ENCODE data around the gene NBAS.
A peak's percentile ranks its signal among the peaks of the same experiment; 100 is the strongest.

NBAS gene

GRCh38 chr2:15364561-15364960 is 196.6 kb downstream of the NBAS start:
- Mint-ChIP-seq H3K4me1 (ENCODE audit: low read depth) (peaks cover 11% of the 10 kb centered on the region), H3K36me3 (ENCODE audit: low read depth) (peaks cover 45% of the 10 kb centered on the region), H3K27ac (peak overlapping the region; percentile 72), H3K27me3 (no peaks in the 10 kb centered on the region), H3K4me3 (no peak overlapping the region), H3K9me3 (no peaks in the 10 kb centered on the region)
- intact Hi-C loops (cut with micrococcal nuclease): no loop called here

GRCh38 chr2:15363734-15364133 is 197.4 kb downstream of the NBAS start:
- Mint-ChIP-seq H3K36me3 (ENCODE audit: low read depth) (peaks cover 45% of the 10 kb centered on the region), H3K27me3 (no peaks in the 10 kb centered on the region), H3K4me3 (no peak overlapping the region), H3K4me1 (ENCODE audit: low read depth) (peaks cover 11% of the 10 kb centered on the region), H3K9me3 (no peaks in the 10 kb centered on the region), H3K27ac (peak overlapping the region; percentile 72)
- intact Hi-C loops (cut with micrococcal nuclease): no loop called here

DNA sequence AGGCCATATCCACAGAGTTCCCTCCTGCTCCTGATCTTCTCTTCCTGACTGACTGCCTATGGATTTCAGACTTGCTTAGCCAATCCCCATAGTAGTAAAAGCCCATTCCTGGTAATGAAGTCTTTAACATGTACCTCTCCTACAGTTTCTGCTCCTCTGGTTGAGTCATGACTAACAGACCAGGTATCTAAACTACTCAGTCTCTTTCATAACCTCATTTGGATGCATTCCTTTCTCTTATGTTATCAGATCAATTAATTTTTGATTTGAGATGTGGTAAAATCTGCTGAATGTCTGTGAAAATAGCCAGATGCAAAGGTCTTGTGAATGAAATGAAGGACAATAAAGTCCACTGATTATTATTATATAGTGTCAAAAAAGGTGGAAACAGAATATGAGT is 198.0 kb downstream of the NBAS start:
- intact Hi-C loops (cut with micrococcal nuclease): no loop called here
- peaks cover 11% of the 10 kb centered on the region for H3K4me1 Mint-ChIP-seq (ENCODE audit: low read depth)
- H3K4me3 Mint-ChIP-seq: no peak overlapping the region
- H3K9me3 Mint-ChIP-seq: no peaks in the 10 kb centered on the region
- H3K36me3 Mint-ChIP-seq (ENCODE audit: low read depth): peaks cover 51% of the 10 kb centered on the region
- H3K27me3 Mint-ChIP-seq: no peaks in the 10 kb centered on the region
- H3K27ac Mint-ChIP-seq: peak overlapping the region; percentile 72

DNA sequence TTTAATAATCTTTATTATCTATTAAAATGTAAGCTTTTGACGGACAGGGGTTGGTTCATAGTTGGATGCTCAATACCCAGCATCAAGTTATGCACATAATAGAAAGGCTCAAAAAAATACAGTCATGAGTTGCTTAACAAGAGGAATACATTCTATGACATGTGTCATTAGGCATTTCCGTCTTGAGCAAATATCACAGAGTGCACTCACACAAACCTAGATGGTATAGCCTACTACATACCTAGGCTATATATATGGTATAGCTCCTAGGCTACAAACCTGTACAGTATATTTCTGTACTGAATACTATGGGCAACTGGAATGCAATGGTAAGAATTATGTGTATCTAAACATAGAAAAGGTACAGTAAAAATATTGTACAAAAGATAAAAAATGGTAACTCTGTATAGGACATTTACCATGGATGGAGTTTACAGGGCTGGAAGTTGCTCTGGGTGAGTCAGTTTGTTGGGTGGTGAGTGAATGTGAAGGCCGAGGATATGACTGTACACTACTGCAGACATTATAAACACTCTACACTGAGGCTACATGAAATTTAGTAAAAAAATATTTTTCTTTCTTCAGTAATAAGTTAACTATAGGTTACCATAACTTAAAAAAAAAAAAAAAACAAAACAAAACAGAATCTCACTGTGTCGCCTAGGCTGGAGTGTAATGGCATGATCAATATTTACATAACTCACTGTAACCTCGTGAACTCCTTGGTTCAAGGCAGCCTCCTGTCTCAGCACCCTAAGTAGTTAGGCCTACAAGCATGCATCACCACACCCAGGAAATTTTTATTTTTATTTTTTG is 201.2 kb downstream of the NBAS start:
- Mint-ChIP-seq H3K27me3 (no peaks in the 10 kb centered on the region), H3K9me3 (no peaks in the 10 kb centered on the region), H3K4me3 (no peak overlapping the region), H3K27ac (no peak overlapping the region), H3K4me1 (ENCODE audit: low read depth) (peaks cover 11% of the 10 kb centered on the region), H3K36me3 (ENCODE audit: low read depth) (peaks cover 58% of the 10 kb centered on the region)
- intact Hi-C loops (cut with micrococcal nuclease): no loop called here

DNA sequence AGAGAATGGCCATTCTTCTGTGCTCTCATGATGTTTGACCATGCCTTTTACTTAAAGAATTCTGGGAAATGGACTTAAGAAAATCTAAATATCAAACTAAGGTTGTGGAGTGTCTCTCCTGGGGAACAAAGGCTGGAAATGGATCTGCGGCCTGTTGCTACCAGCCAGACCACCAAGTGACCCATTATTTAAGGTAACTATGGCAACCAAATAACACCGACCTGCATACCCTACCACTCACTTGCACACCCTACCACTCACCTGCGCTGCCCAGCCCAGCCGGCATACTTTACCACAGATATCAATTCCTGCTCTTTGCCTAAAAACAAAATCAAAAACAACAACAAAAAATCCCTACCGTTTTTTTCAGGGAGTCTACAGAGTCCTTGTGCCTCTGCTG is 203.2 kb downstream of the NBAS start:
- H3K4me1 Mint-ChIP-seq (ENCODE audit: low read depth): peaks cover 2% of the 10 kb centered on the region
- H3K27ac Mint-ChIP-seq: no peak overlapping the region
- no peaks in the 10 kb centered on the region for H3K27me3 Mint-ChIP-seq
- intact Hi-C loops (cut with micrococcal nuclease): no loop called here
- no peaks in the 10 kb centered on the region for H3K9me3 Mint-ChIP-seq
- peaks cover 59% of the 10 kb centered on the region for H3K36me3 Mint-ChIP-seq (ENCODE audit: low read depth)
- H3K4me3 Mint-ChIP-seq: no peak overlapping the region

GRCh38 chr2:15357186-15357585 is 203.9 kb downstream of the NBAS start:
- intact Hi-C loops (cut with micrococcal nuclease): no loop called here
- Mint-ChIP-seq H3K36me3 (ENCODE audit: low read depth) (peaks cover 66% of the 10 kb centered on the region), H3K4me3 (no peak overlapping the region), H3K9me3 (no peaks in the 10 kb centered on the region), H3K27ac (no peak overlapping the region), H3K4me1 (ENCODE audit: low read depth) (no peaks in the 10 kb centered on the region), H3K27me3 (no peaks in the 10 kb centered on the region)

GRCh38 chr2:15355386-15355785 is 205.7 kb downstream of the NBAS start:
- H3K9me3 Mint-ChIP-seq: no peaks in the 10 kb centered on the region
- H3K36me3 Mint-ChIP-seq (ENCODE audit: low read depth): peaks cover 69% of the 10 kb centered on the region
- H3K27ac Mint-ChIP-seq: no peak overlapping the region
- intact Hi-C loops (cut with micrococcal nuclease): no loop called here
- no peak overlapping the region for H3K4me3 Mint-ChIP-seq
- H3K4me1 Mint-ChIP-seq (ENCODE audit: low read depth): no peaks in the 10 kb centered on the region
- no peaks in the 10 kb centered on the region for H3K27me3 Mint-ChIP-seq

GRCh38 chr2:15354596-15355366 is 206.4 kb downstream of the NBAS start:
- Mint-ChIP-seq H3K36me3 (ENCODE audit: low read depth) (peaks cover 76% of the 10 kb centered on the region), H3K27me3 (no peaks in the 10 kb centered on the region), H3K27ac (no peak overlapping the region), H3K4me3 (no peak overlapping the region), H3K4me1 (ENCODE audit: low read depth) (no peaks in the 10 kb centered on the region), H3K9me3 (no peaks in the 10 kb centered on the region)
- intact Hi-C loops (cut with micrococcal nuclease): no loop called here

- Mint-ChIP-seq H3K27me3 (no peaks in the 10 kb centered on the region), H3K9me3 (no peaks in the 10 kb centered on the region), H3K36me3 (ENCODE audit: low read depth) (peaks cover 71% of the 10 kb centered on the region), H3K4me1 (ENCODE audit: low read depth) (peaks cover 6% of the 10 kb centered on the region), H3K4me3 (no peak overlapping the region), H3K27ac (no peak overlapping the region)
- intact Hi-C loops (cut with micrococcal nuclease): no loop called here
These were observed 208.8 kb downstream of the NBAS start for GRCh38 chr2:15352363-15352762.

- peaks cover 64% of the 10 kb centered on the region for H3K36me3 Mint-ChIP-seq (ENCODE audit: low read depth)
- intact Hi-C loops (cut with micrococcal nuclease): no loop called here
- H3K4me3 Mint-ChIP-seq: no peak overlapping the region
- no peak overlapping the region for H3K27ac Mint-ChIP-seq
- peaks cover 9% of the 10 kb centered on the region for H3K9me3 Mint-ChIP-seq
- H3K4me1 Mint-ChIP-seq (ENCODE audit: low read depth): peaks cover 6% of the 10 kb centered on the region
- H3K27me3 Mint-ChIP-seq: no peaks in the 10 kb centered on the region
These were observed 212.5 kb downstream of the NBAS start for GRCh38 chr2:15348636-15349035.

DNA sequence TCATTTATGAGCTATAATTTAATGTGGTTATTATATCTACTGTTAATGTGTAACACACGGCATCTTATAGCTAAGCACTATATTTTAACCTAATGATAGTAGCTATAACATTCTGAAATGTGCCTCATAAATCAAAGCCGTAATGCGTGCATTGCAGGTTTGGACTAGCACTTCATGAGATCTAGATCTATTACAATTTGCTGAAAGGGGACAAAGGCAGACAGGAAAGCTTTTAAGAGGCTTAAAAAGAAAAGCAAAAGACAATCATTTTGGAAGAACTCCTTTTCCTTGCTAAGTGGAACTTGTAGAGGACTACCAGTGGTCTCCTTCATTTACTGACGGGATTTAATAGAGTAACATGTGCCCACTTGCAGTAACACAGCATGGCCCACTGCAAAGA is 213.1 kb downstream of the NBAS start:
- no peaks in the 10 kb centered on the region for H3K27me3 Mint-ChIP-seq
- intact Hi-C loops (cut with micrococcal nuclease): no loop called here
- no peak overlapping the region for H3K4me3 Mint-ChIP-seq
- H3K9me3 Mint-ChIP-seq: peaks cover 9% of the 10 kb centered on the region
- H3K27ac Mint-ChIP-seq: no peak overlapping the region
- peaks cover 6% of the 10 kb centered on the region for H3K4me1 Mint-ChIP-seq (ENCODE audit: low read depth)
- peaks cover 60% of the 10 kb centered on the region for H3K36me3 Mint-ChIP-seq (ENCODE audit: low read depth)

- Mint-ChIP-seq H3K4me3 (no peak overlapping the region), H3K36me3 (ENCODE audit: low read depth) (peaks cover 53% of the 10 kb centered on the region), H3K27ac (no peak overlapping the region), H3K9me3 (peaks cover 9% of the 10 kb centered on the region), H3K27me3 (no peaks in the 10 kb centered on the region), H3K4me1 (ENCODE audit: low read depth) (peaks cover 6% of the 10 kb centered on the region)
- intact Hi-C loops (cut with micrococcal nuclease): no loop called here
These were observed 214.5 kb downstream of the NBAS start for GRCh38 chr2:15346624-15347023.

- Mint-ChIP-seq H3K9me3 (no peaks in the 10 kb centered on the region), H3K4me1 (ENCODE audit: low read depth) (peaks cover 7% of the 10 kb centered on the region), H3K4me3 (no peak overlapping the region), H3K36me3 (ENCODE audit: low read depth) (peaks cover 47% of the 10 kb centered on the region), H3K27ac (no peak overlapping the region), H3K27me3 (no peaks in the 10 kb centered on the region)
- intact Hi-C loops (cut with micrococcal nuclease): no loop called here
These were observed 223.0 kb downstream of the NBAS start for GRCh38 chr2:15337996-15338666.

- H3K4me3 Mint-ChIP-seq: no peak overlapping the region
- no peaks in the 10 kb centered on the region for H3K27me3 Mint-ChIP-seq
- intact Hi-C loops (cut with micrococcal nuclease): no loop called here
- no peak overlapping the region for H3K27ac Mint-ChIP-seq
- H3K9me3 Mint-ChIP-seq: no peaks in the 10 kb centered on the region
- peaks cover 16% of the 10 kb centered on the region for H3K4me1 Mint-ChIP-seq (ENCODE audit: low read depth)
- peaks cover 27% of the 10 kb centered on the region for H3K36me3 Mint-ChIP-seq (ENCODE audit: low read depth)
These were observed 226.3 kb downstream of the NBAS start for GRCh38 chr2:15334644-15335326.

Measured in dendritic cell treated with granulocyte-macrophage colony-stimulating factor and Interleukin-4, amounts not matched to agents 40 ng/mL and 50 ng/mL, for 4 days (primary cell).